ENCODE results near the gene TMEM145.

- TF ChIP-seq CTCF (conservative IDR thresholded peaks at IDR 0.05; ENCODE audit: low read depth, low read length): no peak
- TF ChIP-seq EZH2 (IDR thresholded peaks at IDR 0.05; ENCODE audit: low read length, unreplicated experiment): no peak
These were observed 18.5 kb upstream of the TMEM145 start for GRCh38 chr19:42294471-42295137.
